ENCODE data around the gene PITPNM1.
A peak's percentile ranks its signal among the peaks of the same experiment; 100 is the strongest.

Gene PITPNM1

GRCh38 chr11:67463680-67464410 is 41.3 kb downstream of the PITPNM1 start:
- DNase-seq: no peak

GRCh38 chr11:67463186-67463585 is 42.0 kb downstream of the PITPNM1 start:
- no peak for DNase-seq

- no peak for DNase-seq
Measured at GRCh38 chr11:67458266-67458665, 46.9 kb downstream of the PITPNM1 start.

GRCh38 chr11:67457453-67457852 is 47.7 kb downstream of the PITPNM1 start:
- no peak for DNase-seq

GRCh38 chr11:67456068-67456705 is 49.0 kb downstream of the PITPNM1 start:
- no peak for DNase-seq

GRCh38 chr11:67455054-67455453 is 50.1 kb downstream of the PITPNM1 start, which contains the start of gene CABP4:
Gene CABP4, plus strand, starts transcription at chr11:67455354. Its CDS starts 70 bp downstream, at chr11:67455424.
- no peak for DNase-seq

GRCh38 chr11:67453816-67454732 is 51.1 kb downstream of the PITPNM1 start:
- DNase-seq: no peak

GRCh38 chr11:67452141-67452952 is 52.8 kb downstream of the PITPNM1 start, which contains the start of gene GPR152:
Gene GPR152, minus strand, starts transcription at chr11:67452729. Its CDS starts 5 bp downstream, at chr11:67452724.
- DNase-seq: no peak

- DNase-seq: no peak
Measured at GRCh38 chr11:67451658-67451976, 53.5 kb downstream of the PITPNM1 start.

- no peak for DNase-seq
Measured at GRCh38 chr11:67450796-67451657, 54.1 kb downstream of the PITPNM1 start.

- peak; percentile 50 for DNase-seq
Measured at GRCh38 chr11:67449116-67449844, 55.9 kb downstream of the PITPNM1 start.

GRCh38 chr11:67448220-67448609 is 56.9 kb downstream of the PITPNM1 start:
- no peak for DNase-seq

GRCh38 chr11:67445515-67445914 is 59.6 kb downstream of the PITPNM1 start:
- DNase-seq: no peak

- no peak for DNase-seq
Measured at GRCh38 chr11:67442504-67443404, 62.4 kb downstream of the PITPNM1 start.

Data from KG1 (cell line).